ENCODE data around the gene PRKCI. TPM values are rescaled to one million over a fixed set of nuclear protein-coding genes. Genes with fewer than 3 reads are reported as not detected.
"Not testable (repeated sequence)": the region's sequence is repeated elsewhere in the genome, so short reads cannot be mapped to it uniquely, and the experiment has no call there.

Gene PRKCI
- total RNA-seq, 1 donor from 2014 or later, result 69.3 TPM

DNA sequence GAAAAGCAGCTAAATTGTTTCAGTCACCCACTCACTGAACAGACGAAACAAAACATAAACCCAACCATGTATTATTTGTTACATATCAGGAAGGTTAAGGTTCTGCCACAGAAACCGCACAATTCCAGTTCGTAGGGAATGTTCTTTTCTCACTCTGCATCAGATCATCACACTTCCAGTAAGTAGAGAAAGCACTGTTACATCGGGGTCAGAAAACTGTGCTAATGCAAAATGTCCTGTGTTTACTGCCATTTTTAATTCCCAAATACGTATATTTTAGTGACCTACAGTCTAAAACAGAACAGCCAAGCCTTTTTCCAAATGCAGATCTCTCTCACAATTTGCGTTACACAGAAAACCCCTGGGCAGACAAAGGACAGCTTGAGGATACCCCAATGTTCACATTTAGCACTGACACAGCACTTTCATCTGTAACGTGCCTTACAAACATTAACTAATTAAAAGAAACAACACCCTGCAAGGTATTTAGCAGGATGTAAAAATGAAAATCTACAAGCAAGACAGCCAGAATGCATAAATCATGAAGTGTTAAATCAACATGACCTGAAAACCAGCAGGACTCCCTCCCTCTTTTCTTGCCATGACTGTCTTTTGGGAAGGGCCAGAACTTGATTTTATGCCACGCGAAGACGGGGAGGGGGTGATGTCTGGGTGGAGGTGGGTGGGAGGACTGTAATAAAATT is 100.5 kb downstream of the PRKCI start:
- Histone ChIP-seq H3K4me3 (ENCODE audit: low read depth, low read length) (no peak overlapping the region), H3K27me3 (ENCODE audit: control insufficient read depth, insufficient read depth, low read length) (no peaks in the 10 kb centered on the region), H3K36me3 (ENCODE audit: control insufficient read depth, insufficient read depth, low read length) (no peaks in the 10 kb centered on the region)
- no peak for DNase-seq (ENCODE audit: low read depth)
- TF ChIP-seq CTCF (IDR thresholded peaks at IDR 0.05; ENCODE audit: insufficient read depth, low read length, poor library complexity, severe bottlenecking), result no peak

GRCh38 chr3:170323331-170323730 is 101.1 kb downstream of the PRKCI start:
- no peak for DNase-seq (ENCODE audit: low read depth)
- no peak overlapping the region for H3K4me3 ChIP-seq (ENCODE audit: low read depth, low read length)
- no peaks in the 10 kb centered on the region for H3K36me3 ChIP-seq (ENCODE audit: control insufficient read depth, insufficient read depth, low read length)
- no peaks in the 10 kb centered on the region for H3K27me3 ChIP-seq (ENCODE audit: control insufficient read depth, insufficient read depth, low read length)
- no peak for TF ChIP-seq CTCF (IDR thresholded peaks at IDR 0.05; ENCODE audit: insufficient read depth, low read length, poor library complexity, severe bottlenecking)

DNA sequence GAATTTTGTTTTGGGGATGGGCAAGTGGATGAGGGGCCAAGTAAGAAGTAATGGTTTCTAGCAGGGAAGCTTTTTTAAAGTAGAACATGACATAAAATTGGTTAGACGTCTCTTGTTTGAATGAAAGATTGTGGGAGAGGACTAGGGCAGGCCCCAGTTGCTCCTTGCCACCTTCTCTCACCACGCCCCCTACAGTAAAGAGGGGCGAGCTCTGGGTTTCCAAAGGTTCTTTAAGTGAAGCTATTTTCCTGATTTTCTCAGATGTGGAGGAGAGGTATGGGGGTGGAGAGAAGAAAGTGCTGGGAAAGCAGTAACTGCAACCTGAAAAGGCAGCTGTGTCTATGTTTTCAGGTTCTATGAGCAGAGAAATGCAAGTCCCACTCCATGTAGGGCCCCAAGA is 102.7 kb downstream of the PRKCI start:
- DNase-seq (ENCODE audit: low read depth), result no peak
- no peak for TF ChIP-seq CTCF (IDR thresholded peaks at IDR 0.05; ENCODE audit: insufficient read depth, low read length, poor library complexity, severe bottlenecking)
- H3K4me3 ChIP-seq (ENCODE audit: low read depth, low read length), result no peak overlapping the region
- H3K27me3 ChIP-seq (ENCODE audit: control insufficient read depth, insufficient read depth, low read length), result no peaks in the 10 kb centered on the region
- H3K36me3 ChIP-seq (ENCODE audit: control insufficient read depth, insufficient read depth, low read length), result no peaks in the 10 kb centered on the region

DNA sequence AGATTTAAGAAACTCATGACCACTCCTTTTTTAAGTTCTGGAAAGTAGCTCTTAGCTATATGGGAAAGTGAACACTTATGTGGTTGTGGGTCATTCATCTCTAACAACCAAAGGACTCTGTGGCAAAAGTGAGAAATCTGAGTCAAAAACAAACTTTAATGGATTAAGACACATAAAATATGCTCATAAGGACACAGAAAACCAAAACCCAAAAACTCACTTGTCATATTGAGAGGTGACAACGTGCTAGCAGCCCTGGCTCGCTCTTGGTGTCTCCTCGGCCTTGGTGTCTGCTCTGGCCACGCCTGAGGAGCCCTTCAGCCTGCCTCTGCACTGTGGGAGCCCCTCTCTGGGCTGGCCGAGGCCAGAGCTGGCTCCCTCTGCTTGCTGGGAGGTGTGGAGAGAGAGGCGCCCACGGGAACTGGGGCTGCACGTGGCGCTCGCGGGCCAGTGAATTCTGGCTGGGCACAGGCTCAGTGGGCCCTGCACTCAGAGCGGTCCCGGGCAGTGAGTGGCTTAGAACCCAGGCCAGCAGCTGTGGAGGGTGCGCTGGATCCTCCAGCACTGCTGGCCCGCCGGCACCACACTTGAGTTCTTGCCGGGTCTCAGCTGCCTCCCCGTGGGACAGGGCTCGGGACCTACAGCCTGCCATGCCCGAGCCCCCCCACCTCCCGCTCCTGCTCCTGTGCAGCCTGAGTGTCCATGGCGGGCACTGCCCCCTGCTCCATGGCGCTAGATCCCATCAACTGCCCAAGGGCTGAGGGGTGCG is 105.0 kb downstream of the PRKCI start:
- DNase-seq (ENCODE audit: low read depth), result no peak
- TF ChIP-seq CTCF (IDR thresholded peaks at IDR 0.05; ENCODE audit: insufficient read depth, low read length, poor library complexity, severe bottlenecking), result no peak
- Histone ChIP-seq H3K4me3 (ENCODE audit: low read depth, low read length) (no peak overlapping the region), H3K27me3 (ENCODE audit: control insufficient read depth, insufficient read depth, low read length) (no peaks in the 10 kb centered on the region), H3K36me3 (ENCODE audit: control insufficient read depth, insufficient read depth, low read length) (no peaks in the 10 kb centered on the region)

DNA sequence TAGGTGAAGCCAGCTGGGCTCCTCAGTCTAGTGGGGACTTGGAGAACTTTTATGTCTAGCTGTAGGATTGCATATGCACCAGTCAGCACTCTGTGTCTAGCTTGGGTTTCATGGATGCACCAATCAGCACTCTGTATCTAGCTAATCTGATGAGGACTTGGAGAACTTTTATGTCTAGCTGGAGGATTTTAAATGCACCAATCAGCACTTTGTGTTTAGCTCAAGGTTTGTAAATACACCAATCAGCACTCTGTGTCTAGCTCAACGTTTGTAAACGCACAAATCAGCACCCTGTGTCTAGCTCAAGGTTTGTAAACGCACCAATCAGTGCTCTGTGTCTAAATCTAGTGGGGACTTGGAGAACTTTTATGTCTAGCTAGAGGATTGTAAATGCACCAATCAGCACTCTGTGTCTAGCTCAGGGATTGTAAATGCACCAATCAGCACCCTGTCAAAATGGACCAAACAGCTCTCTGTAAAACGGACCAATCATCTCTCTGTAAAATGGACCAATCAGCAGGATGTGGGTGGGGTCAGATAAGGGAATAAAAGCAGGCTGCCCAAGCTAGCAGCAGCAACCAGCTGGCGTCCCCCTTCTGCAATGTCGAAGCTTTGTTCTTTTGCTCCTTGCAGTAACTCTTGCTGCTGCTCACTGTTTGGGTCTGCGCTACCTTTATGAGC is 105.8 kb downstream of the PRKCI start:
- H3K4me3 ChIP-seq (ENCODE audit: low read depth, low read length); H3K27me3 ChIP-seq (ENCODE audit: control insufficient read depth, insufficient read depth, low read length); H3K36me3 ChIP-seq (ENCODE audit: control insufficient read depth, insufficient read depth, low read length); DNase-seq (ENCODE audit: low read depth): not testable (repeated sequence)

DNA sequence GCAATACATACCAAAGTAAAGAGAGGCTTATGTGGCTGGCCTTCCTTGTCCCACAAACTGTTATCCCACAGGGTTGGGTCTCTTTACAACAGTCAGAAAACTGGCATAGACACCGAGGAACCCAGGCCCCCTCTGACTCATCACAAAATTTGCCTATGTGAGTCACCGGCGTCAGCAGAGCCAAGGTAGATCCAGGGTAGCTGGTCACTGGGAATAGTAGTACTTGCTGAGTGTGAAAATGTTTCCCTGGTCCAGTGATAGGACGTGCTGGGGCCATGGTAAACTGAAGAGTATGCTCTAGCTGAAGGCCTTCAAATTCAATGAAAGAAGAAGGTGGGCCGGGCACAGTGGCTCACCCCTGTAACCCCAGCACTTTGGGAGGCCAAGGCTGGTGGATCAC is 108.1 kb downstream of the PRKCI start:
- no peaks in the 10 kb centered on the region for H3K27me3 ChIP-seq (ENCODE audit: control insufficient read depth, insufficient read depth, low read length)
- no peak for TF ChIP-seq CTCF (IDR thresholded peaks at IDR 0.05; ENCODE audit: insufficient read depth, low read length, poor library complexity, severe bottlenecking)
- DNase-seq (ENCODE audit: low read depth), result no peak
- no peaks in the 10 kb centered on the region for H3K36me3 ChIP-seq (ENCODE audit: control insufficient read depth, insufficient read depth, low read length)
- no peak overlapping the region for H3K4me3 ChIP-seq (ENCODE audit: low read depth, low read length)
